ENCODE results near the gene TANGO2.

Gene TANGO2

GRCh38 chr22:20035375-20036083, 14.6 kb downstream of the TANGO2 start:
- ATAC-seq: no peak
- DNase-seq (ENCODE audit: low spot score in 2 of 2): no peak
- H3K9me3 Mint-ChIP-seq: no peaks in the 10 kb centered on the region
- peaks cover 44% of the 10 kb centered on the region for H3K4me1 Mint-ChIP-seq
- peaks cover 20% of the 10 kb centered on the region for H3K36me3 Mint-ChIP-seq
- no peak overlapping the region for H3K4me3 Mint-ChIP-seq
- peak overlapping the region; percentile 41 for H3K27ac Mint-ChIP-seq

GRCh38 chr22:20036084-20036482, 15.2 kb downstream of the TANGO2 start:
- H3K4me1 Mint-ChIP-seq: peaks cover 44% of the 10 kb centered on the region
- H3K4me3 Mint-ChIP-seq: no peak overlapping the region
- H3K27ac Mint-ChIP-seq: no peak overlapping the region
- peaks cover 20% of the 10 kb centered on the region for H3K36me3 Mint-ChIP-seq
- ATAC-seq (no peak), DNase-seq (ENCODE audit: low spot score in 2 of 2) (no peak)
- no peaks in the 10 kb centered on the region for H3K9me3 Mint-ChIP-seq

GRCh38 chr22:20036535-20037392, 15.9 kb downstream of the TANGO2 start:
- Mint-ChIP-seq H3K9me3 (no peaks in the 10 kb centered on the region), H3K27ac (peak overlapping the region; percentile 78), H3K4me3 (no peak overlapping the region), H3K4me1 (peaks cover 38% of the 10 kb centered on the region), H3K36me3 (peaks cover 20% of the 10 kb centered on the region)
- no peak for DNase-seq (ENCODE audit: low spot score in 2 of 2)
- no peak for ATAC-seq

GRCh38 chr22:20037419-20037818, 16.5 kb downstream of the TANGO2 start:
- H3K36me3 Mint-ChIP-seq: peaks cover 20% of the 10 kb centered on the region

GRCh38 chr22:20038574-20038973, 17.7 kb downstream of the TANGO2 start:
- Mint-ChIP-seq H3K4me3 (no peak overlapping the region), H3K9me3 (no peaks in the 10 kb centered on the region), H3K4me1 (peaks cover 29% of the 10 kb centered on the region), H3K27ac (no peak overlapping the region), H3K36me3 (peaks cover 20% of the 10 kb centered on the region)
- no peak for DNase-seq (ENCODE audit: low spot score in 2 of 2)
- ATAC-seq: no peak

More at GRCh38 chr22:20037419-20037818, 16.5 kb downstream of the TANGO2 start:
- ATAC-seq (peak; percentile 55), DNase-seq (ENCODE audit: low spot score in 2 of 2) (no peak)
- peaks cover 31% of the 10 kb centered on the region for H3K4me1 Mint-ChIP-seq
- peak overlapping the region; percentile 78 for H3K27ac Mint-ChIP-seq
- no peak overlapping the region for H3K4me3 Mint-ChIP-seq
- no peaks in the 10 kb centered on the region for H3K9me3 Mint-ChIP-seq

- H3K27ac Mint-ChIP-seq: no peak overlapping the region
- peaks cover 28% of the 10 kb centered on the region for H3K4me1 Mint-ChIP-seq
- H3K36me3 Mint-ChIP-seq: peaks cover 32% of the 10 kb centered on the region
- DNase-seq (ENCODE audit: low spot score in 2 of 2) (no peak), ATAC-seq (no peak)
- no peak overlapping the region for H3K4me3 Mint-ChIP-seq
- H3K9me3 Mint-ChIP-seq: no peaks in the 10 kb centered on the region
Measured at GRCh38 chr22:20039683-20040325, 18.9 kb downstream of the TANGO2 start.

GRCh38 chr22:20040327-20041200, 19.7 kb downstream of the TANGO2 start:
- ATAC-seq: no peak
- no peaks in the 10 kb centered on the region for H3K9me3 Mint-ChIP-seq
- peak overlapping the region; percentile 3 for H3K27ac Mint-ChIP-seq
- H3K4me1 Mint-ChIP-seq: peaks cover 21% of the 10 kb centered on the region
- no peak for DNase-seq (ENCODE audit: low spot score in 2 of 2)
- no peak overlapping the region for H3K4me3 Mint-ChIP-seq
- peaks cover 40% of the 10 kb centered on the region for H3K36me3 Mint-ChIP-seq

GRCh38 chr22:20043057-20043996, 22.4 kb downstream of the TANGO2 start:
- ATAC-seq: no peak
- Mint-ChIP-seq H3K9me3 (no peaks in the 10 kb centered on the region), H3K4me3 (no peak overlapping the region), H3K36me3 (peaks cover 52% of the 10 kb centered on the region), H3K4me1 (no peaks in the 10 kb centered on the region), H3K27ac (peak overlapping the region; percentile 61)
- no peak for DNase-seq (ENCODE audit: low spot score in 2 of 2)

GRCh38 chr22:20043997-20044342, 23.1 kb downstream of the TANGO2 start:
- DNase-seq (ENCODE audit: low spot score in 2 of 2) (no peak), ATAC-seq (no peak)
- peaks cover 58% of the 10 kb centered on the region for H3K36me3 Mint-ChIP-seq
- no peaks in the 10 kb centered on the region for H3K9me3 Mint-ChIP-seq
- peak overlapping the region; percentile 61 for H3K27ac Mint-ChIP-seq
- no peak overlapping the region for H3K4me3 Mint-ChIP-seq
- no peaks in the 10 kb centered on the region for H3K4me1 Mint-ChIP-seq

- ATAC-seq: no peak
- peak overlapping the region; percentile 61 for H3K27ac Mint-ChIP-seq
- no peaks in the 10 kb centered on the region for H3K9me3 Mint-ChIP-seq
- H3K4me1 Mint-ChIP-seq: no peaks in the 10 kb centered on the region
- DNase-seq (ENCODE audit: low spot score in 2 of 2): no peak
- H3K36me3 Mint-ChIP-seq: peaks cover 64% of the 10 kb centered on the region
- no peak overlapping the region for H3K4me3 Mint-ChIP-seq
Measured at GRCh38 chr22:20044495-20045151, 23.7 kb downstream of the TANGO2 start.

GRCh38 chr22:20046730-20047129, 25.8 kb downstream of the TANGO2 start:
- H3K27ac Mint-ChIP-seq: no peak overlapping the region
- H3K9me3 Mint-ChIP-seq: no peaks in the 10 kb centered on the region

GRCh38 chr22:20051927-20052308, 31.0 kb downstream of the TANGO2 start:
- peaks cover 61% of the 10 kb centered on the region for H3K36me3 Mint-ChIP-seq
- H3K27ac Mint-ChIP-seq: peak overlapping the region; percentile 78
- DNase-seq (ENCODE audit: low spot score in 2 of 2): no peak
- no peaks in the 10 kb centered on the region for H3K4me1 Mint-ChIP-seq
- ATAC-seq: no peak
- no peak overlapping the region for H3K4me3 Mint-ChIP-seq
- H3K9me3 Mint-ChIP-seq: no peaks in the 10 kb centered on the region

More at GRCh38 chr22:20046730-20047129, 25.8 kb downstream of the TANGO2 start:
- Mint-ChIP-seq H3K4me3 (no peak overlapping the region), H3K4me1 (no peaks in the 10 kb centered on the region), H3K36me3 (peaks cover 78% of the 10 kb centered on the region)
- DNase-seq (ENCODE audit: low spot score in 2 of 2) (no peak), ATAC-seq (no peak)

GRCh38 chr22:20052309-20053259, 31.7 kb downstream of the TANGO2 start:
- no peak for ATAC-seq
- Mint-ChIP-seq H3K4me3 (no peak overlapping the region), H3K4me1 (no peaks in the 10 kb centered on the region), H3K27ac (peak overlapping the region; percentile 78), H3K36me3 (peaks cover 55% of the 10 kb centered on the region), H3K9me3 (no peaks in the 10 kb centered on the region)
- DNase-seq (ENCODE audit: low spot score in 2 of 2): no peak

Measured in stimulated activated effector memory CD8-positive, alpha-beta T cell treated with anti-CD3 and anti-CD28 coated beads, Interleukin-12 subunit alpha, Interleukin-12 subunit beta, amount 100 ng/mL, for 72 hours (primary cell).